GM21825 (cell line): ENCODE results near the gene IL18.
"Not testable (repeated sequence)": the region's sequence is repeated elsewhere in the genome, so short reads cannot be mapped to it uniquely, and the experiment has no call there.

ENCODE experiments used
- ATAC-seq: cut with Tn5 transposase; IDR thresholded peaks from one replicate; pipeline ENCODE4 v1.9.1; 2021; ENCODE audit warnings: mild to moderate bottlenecking, moderate library complexity; ENCODE audit not compliant: unreplicated experiment

Gene IL18

GRCh38 chr11:112121981-112122615, 41.8 kb downstream of the IL18 start:
- no peak for ATAC-seq

GRCh38 chr11:112118176-112118575, 45.7 kb downstream of the IL18 start:
- ATAC-seq, result no peak

GRCh38 chr11:112115386-112115785, 48.5 kb downstream of the IL18 start:
- no peak for ATAC-seq

GRCh38 chr11:112114460-112114859, 49.4 kb downstream of the IL18 start:
- ATAC-seq, result no peak

DNA sequence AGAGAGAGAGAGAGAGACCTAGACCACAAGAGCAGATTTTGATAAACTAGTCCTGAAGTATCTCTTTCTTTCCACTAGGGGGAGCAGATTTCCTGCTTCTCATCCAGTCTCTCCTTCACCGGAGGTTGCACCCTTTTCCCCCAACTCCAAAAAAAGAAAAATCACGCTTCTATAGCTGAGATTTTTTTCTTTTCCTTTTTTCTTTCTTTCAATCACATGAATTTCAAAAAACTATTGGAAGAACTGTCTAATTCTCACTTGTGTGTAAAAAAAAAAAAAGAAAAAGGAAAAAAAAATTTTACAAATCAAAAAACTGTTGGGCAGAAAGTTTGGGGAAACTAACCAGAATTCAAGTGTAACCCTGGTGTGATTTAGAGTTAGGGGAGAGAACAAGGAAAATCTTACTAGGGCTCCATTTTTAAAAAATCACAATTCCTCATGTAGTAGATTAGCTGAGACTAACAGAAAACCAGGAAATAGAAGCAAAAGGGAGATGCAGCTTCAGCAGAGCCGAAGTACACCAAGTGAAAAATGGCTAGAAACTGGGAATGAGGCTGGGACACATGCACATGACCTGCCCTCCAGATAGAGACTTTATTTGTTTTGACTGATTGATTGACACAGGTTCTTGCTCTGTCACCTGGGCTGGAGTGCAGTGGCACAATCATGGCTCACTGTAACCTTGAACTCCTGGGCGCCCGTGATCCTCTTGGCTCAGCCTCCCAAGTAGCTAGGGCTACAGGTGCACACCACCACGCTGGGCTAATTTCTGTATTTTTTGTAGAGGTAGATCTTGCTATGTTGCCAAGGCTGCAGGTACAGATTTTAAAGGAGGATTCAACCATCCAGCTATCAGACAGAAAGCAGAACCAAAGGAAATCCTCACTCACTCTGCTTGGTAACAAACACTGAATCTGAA, 50.1 kb downstream of the IL18 start:
- ATAC-seq, result peak; percentile 60

DNA sequence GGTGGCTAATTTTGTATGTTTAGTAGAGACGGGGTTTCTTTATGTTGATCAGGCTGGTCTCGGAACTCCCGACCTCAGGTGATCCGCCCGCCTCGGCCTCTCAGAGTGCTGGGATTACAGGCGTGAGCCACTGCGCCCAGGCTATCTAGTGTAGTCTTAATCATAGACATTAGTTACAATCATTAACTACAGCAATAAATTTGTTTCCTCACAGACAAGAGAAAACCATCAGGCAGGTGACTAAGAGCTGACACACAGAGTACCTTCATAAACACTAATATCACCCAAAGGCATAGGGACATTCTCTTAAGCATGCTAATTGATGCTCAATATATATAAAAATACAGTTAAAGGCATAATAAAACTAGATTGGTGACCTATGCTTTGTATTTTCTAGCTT, 57.8 kb downstream of the IL18 start:
- ATAC-seq, result no peak

GRCh38 chr11:112103446-112103845, 60.4 kb downstream of the IL18 start:
- no peak for ATAC-seq

DNA sequence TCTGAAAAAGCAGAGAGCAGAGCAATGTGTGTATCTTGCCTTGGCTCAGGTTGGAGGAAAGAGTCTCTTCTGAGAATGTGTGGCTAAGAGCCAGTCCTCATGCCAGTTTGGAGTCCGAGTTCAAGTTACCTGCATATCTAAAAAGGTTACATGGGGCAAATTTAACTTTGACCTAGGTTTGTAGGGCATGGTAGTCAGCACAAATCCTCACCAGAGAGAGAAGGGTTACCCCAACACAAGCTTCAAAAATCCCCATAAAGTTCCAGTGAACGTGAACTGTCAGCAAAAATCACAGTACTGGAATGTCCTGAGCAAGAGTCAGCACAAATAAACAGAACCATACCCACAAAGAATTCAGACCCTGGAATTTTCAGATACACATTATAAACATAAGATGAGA, 63.4 kb downstream of the IL18 start:
- no peak for ATAC-seq

- ATAC-seq, result no peak
These were observed 66.0 kb downstream of the IL18 start for GRCh38 chr11:112097734-112098528.

- ATAC-seq, result no peak
These were observed 67.7 kb downstream of the IL18 start for GRCh38 chr11:112096194-112096593.

DNA sequence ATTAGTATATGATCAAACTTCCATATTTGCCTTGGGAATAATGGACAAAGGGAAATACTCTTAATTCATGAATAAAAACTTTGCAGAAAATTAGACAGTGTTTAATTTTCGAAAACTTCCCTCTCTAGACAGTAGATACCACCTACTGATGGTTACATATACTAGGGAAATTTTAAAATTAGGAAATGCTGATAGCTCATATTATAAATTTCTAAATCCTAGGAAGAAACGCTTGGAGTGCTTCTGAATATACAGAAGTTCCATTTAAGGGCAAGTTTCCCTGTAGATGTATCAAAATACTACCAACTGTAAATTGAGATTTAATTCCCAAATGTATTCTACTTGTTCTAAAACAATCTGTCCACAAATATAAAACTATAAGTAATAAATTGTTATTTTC, 68.6 kb downstream of the IL18 start:
- ATAC-seq, result not testable (repeated sequence)
